HepG2 (cell line): ENCODE results near the gene RBM14. TPM values are rescaled to one million over a fixed set of nuclear protein-coding genes. Genes with fewer than 3 reads are reported as not detected.

Experiments used
- ATAC-seq: fragments of 200-7000 bp; cut with Tn5 transposase; 3 replicates; pipeline ENCODE4 v1.9.1; 2020; ENCODE audit warnings: mild to moderate bottlenecking, moderate library complexity
- BruUV-seq: library from RNA; stranded (reverse); fragments of 400-500 nt; replicated peaks from 2 replicates; lab custom pipeline; 2021; lab: Mats Ljungman, UMichigan
- CTCF ChIA-PET: fragments of 300-600 bp; formaldehyde crosslinking; extraction: SDS; loops from one replicate; lab custom pipeline; 2021; ENCODE audit warnings: low total read pairs, inconsistent platforms, low intra/inter-chr PET ratio; lab: Yijun Ruan, JAX
- POLR2A ChIA-PET: fragments of 350-600 bp; sonication (Branson Sonifier 250); formaldehyde crosslinking; loops from one replicate; lab custom pipeline; 2020; ENCODE audit warnings: antibody characterized with exemption, inconsistent platforms; lab: Yijun Ruan, JAX
- DNase-seq: peaks from one replicate; pipeline ENCODE4 v3.0.0-alpha.2; 2015; ENCODE audit warnings: low spot score
- FAIRE-seq: peaks from 3 replicates; lab custom pipeline; 2011; peaks lifted over from hg19 to GRCh38; lab: Jason Lieb, UNC
- H2AFZ ChIP-seq: one replicate; pipeline ENCODE4 v1.6.1; 2011; ENCODE audit warnings: low read length, inconsistent platforms
- H3K27ac ChIP-seq: fragments of 300-600 bp; 3 replicates; pipeline ENCODE4 v1.8.0; 2011; ENCODE audit warnings: mixed run types, mild to moderate bottlenecking, mixed read lengths, low read length, inconsistent platforms; ENCODE audit not compliant: insufficient read depth; ENCODE audit errors: extremely low read length
- H3K27me3 ChIP-seq, 2 experiments: fragments of 200-600 bp in 1 of 2; 2 replicates in 1 of 2; 3 replicates in 1 of 2; pipeline versions ENCODE4 v1.6.0 to v1.8.0; 2011; ENCODE audit warnings: low read length in 2 of 2, mild to moderate bottlenecking in 2 of 2, moderate library complexity in 2 of 2, inconsistent platforms in 1 of 2; ENCODE audit not compliant: insufficient read depth in 2 of 2, control insufficient read depth in 1 of 2
- H3K36me3 ChIP-seq, 2 experiments: fragments of 200-600 bp in 1 of 2; replicated peaks in 1 of 2; 2 replicates in 1 of 2; 3 replicates in 1 of 2; pipeline versions ENCODE4 v1.5.1 to v1.8.0; 2011; ENCODE audit warnings: low read length in 2 of 2, inconsistent platforms in 1 of 2; ENCODE audit not compliant: insufficient read depth in 2 of 2, control insufficient read depth in 1 of 2
- H3K4me1 ChIP-seq: 2 replicates; pipeline ENCODE4 v1.5.1; 2012; ENCODE audit warnings: low read length, inconsistent platforms; ENCODE audit not compliant: insufficient read depth
- H3K4me2 ChIP-seq: 2 replicates; pipeline ENCODE4 v1.6.0; 2011; ENCODE audit warnings: low read depth, low read length, inconsistent platforms
- H3K4me3 ChIP-seq, 3 experiments: fragments of 200-600 bp in 1 of 3; sonication (generic), shearing (Covaris generic) in 1 of 3; replicated peaks in 1 of 3; 2 replicates each; pipeline ENCODE4 v1.5.1; 2011 to 2016; ENCODE audit warnings: low read length in 3 of 3, inconsistent platforms in 2 of 3, low read depth in 2 of 3, mild to moderate bottlenecking in 2 of 3, control low read depth in 1 of 3, mixed read lengths in 1 of 3; ENCODE audit not compliant: insufficient read depth in 1 of 3
- H3K79me2 ChIP-seq: one replicate; pipeline ENCODE4 v1.6.1; 2011; ENCODE audit warnings: low read length, inconsistent platforms; ENCODE audit not compliant: insufficient read depth
- H3K9ac ChIP-seq: 2 replicates; pipeline ENCODE4 v1.6.0; 2011; ENCODE audit warnings: mild to moderate bottlenecking, low read depth, low read length, inconsistent platforms; ENCODE audit not compliant: insufficient read depth
- H3K9me3 ChIP-seq: 2 replicates; pipeline ENCODE4 v1.5.1; 2012; ENCODE audit warnings: mild to moderate bottlenecking, low read length
- H4K20me1 ChIP-seq: 2 replicates; pipeline ENCODE4 v1.6.0; 2011; ENCODE audit warnings: inconsistent platforms, mild to moderate bottlenecking, low read length, moderate library complexity; ENCODE audit not compliant: insufficient read depth
- CENPX ChIP-seq: sonication (generic); formaldehyde crosslinking; IDR thresholded peaks from 2 replicates; pipeline ENCODE4 v1.9.0; 2021; ENCODE audit warnings: mild to moderate bottlenecking, missing genetic modification reagents, moderate library complexity
- IRF2 ChIP-seq: IDR thresholded peaks from 2 replicates; pipeline ENCODE4 v1.6.1; 2018; ENCODE audit warnings: missing genetic modification reagents, missing compliant biosample characterization
- KDM4B ChIP-seq: sonication (generic); formaldehyde crosslinking; IDR thresholded peaks from 2 replicates; pipeline ENCODE4 v1.4.0; 2020; ENCODE audit warnings: missing genetic modification reagents
- PAX8 ChIP-seq: sonication (generic); formaldehyde crosslinking; IDR thresholded peaks from 2 replicates; pipeline ENCODE4 v1.8.0; 2022; ENCODE audit warnings: mild to moderate bottlenecking, missing genetic modification reagents, borderline replicate concordance
- POLR2AphosphoS2 ChIP-seq: IDR thresholded peaks from 2 replicates; pipeline ENCODE4 v1.6.1; 2011; ENCODE audit warnings: low read depth, low read length, improper control_type of control experiment
- RBM22 ChIP-seq: fragments of 200-400 bp; formaldehyde crosslinking; optimal IDR thresholded peaks from 2 replicates; pipeline ENCODE3; 2017; ENCODE audit warnings: mild to moderate bottlenecking, low read length, moderate library complexity
- RNF2 ChIP-seq: fragments of 450-650 bp; conservative IDR thresholded peaks from 2 replicates; pipeline ENCODE4 v1.6.1; 2016; ENCODE audit warnings: low read depth
- RORA ChIP-seq: sonication (generic); formaldehyde crosslinking; IDR thresholded peaks from 2 replicates; pipeline ENCODE4 v1.5.0; 2020; ENCODE audit warnings: mild to moderate bottlenecking, missing genetic modification reagents, moderate library complexity
- SALL2 ChIP-seq: sonication (generic); formaldehyde crosslinking; IDR thresholded peaks from 2 replicates; pipeline ENCODE4 v1.8.1; 2023; ENCODE audit warnings: mild to moderate bottlenecking, missing genetic modification reagents, inconsistent platforms
- ZMAT3 ChIP-seq: sonication (generic); formaldehyde crosslinking; conservative IDR thresholded peaks from 2 replicates; pipeline ENCODE4 v1.7.0; 2021; ENCODE audit warnings: missing genetic modification reagents
- ZNF121 ChIP-seq: sonication (generic); formaldehyde crosslinking; IDR thresholded peaks from 2 replicates; pipeline ENCODE4 v1.5.0; 2020; ENCODE audit warnings: mild to moderate bottlenecking, missing genetic modification reagents
- ZNF136 ChIP-seq: sonication (generic); formaldehyde crosslinking; IDR thresholded peaks from 2 replicates; pipeline ENCODE4 v1.8.1; 2022; ENCODE audit warnings: low read depth, mild to moderate bottlenecking, moderate library complexity, missing genetic modification reagents
- ZNF234 ChIP-seq: sonication (generic); formaldehyde crosslinking; conservative IDR thresholded peaks from 2 replicates; pipeline ENCODE4 v1.5.1; 2020; ENCODE audit warnings: mild to moderate bottlenecking, missing genetic modification reagents
- ZNF460 ChIP-seq: sonication (generic); formaldehyde crosslinking; IDR thresholded peaks from 2 replicates; pipeline ENCODE4 v1.5.1; 2020; ENCODE audit warnings: missing genetic modification reagents, mild to moderate bottlenecking, borderline replicate concordance
- ZNF674 ChIP-seq: sonication (generic); formaldehyde crosslinking; IDR thresholded peaks from 2 replicates; pipeline ENCODE4 v1.5.0; 2020; ENCODE audit warnings: low read depth, mild to moderate bottlenecking, missing genetic modification reagents
- WGBS: methylation state at CpG from one replicate; pipeline ENCODE4 v1.1.6; 2017; ENCODE audit warnings: low lambda C conversion rate; 5-methylcytosine and 5-hydroxymethylcytosine counted together
- in situ Hi-C: cut with HindIII; loops from 2 replicates; pipeline ENCODE4 v1.10.0; 2017; ENCODE audit warnings: low pct_unique_long_range_greater_than_20kb; ENCODE audit not compliant: extremely low pct_ligation_motif_present
- intact Hi-C: fragments of 100-400 bp; cut with micrococcal nuclease; formaldehyde crosslinking; loops from one replicate; pipeline ENCODE4 v1.10.0; 2022; ENCODE audit not compliant: unreplicated experiment
- polyA plus RNA-seq, 8 experiments: library from polyadenylated mRNA; depleted of rRNA in 3 of 8; stranded (reverse) in 7 of 8; unstranded in 1 of 8; fragments of >200 nt; fragmentation: Illumina TruSeq in 4 of 8; extraction: Trizol in 4 of 8; gene quantifications; 2 replicates each; pipeline versions ENCODE4 v1.2.1 to v1.2.3, GENCODE V29; 2011 to 2016; ENCODE audit warnings: low read depth in 4 of 8, missing spikeins in 1 of 8, mixed read lengths in 1 of 8; ENCODE audit not compliant: insufficient read depth in 1 of 8
- total RNA-seq, 5 experiments: library from RNA; depleted of rRNA; stranded (reverse); fragments of >200 nt; fragmentation: Illumina TruSeq; extraction: Trizol; gene quantifications; 2 replicates each; pipeline ENCODE4 v1.2.3, GENCODE V29; 2016; ENCODE audit warnings: low read depth in 1 of 5
- TF ChIP-seq, protein P1 (sequence below): sonication (generic); formaldehyde crosslinking; IDR thresholded peaks from 2 replicates; pipeline ENCODE4 v1.5.0; 2020; ENCODE audit warnings: mild to moderate bottlenecking, missing genetic modification reagents
- TF ChIP-seq, protein P2 (sequence below): sonication (generic); formaldehyde crosslinking; IDR thresholded peaks from 2 replicates; pipeline ENCODE4 v1.5.0; 2020; ENCODE audit warnings: missing genetic modification reagents

RBM14 gene
- total and polyA plus RNA-seq, 2 of the 13 experiments (the other 11 are each of a cell fraction or from before 2014, with no cell fraction given): 12.7 to 44.1 TPM

DNA sequence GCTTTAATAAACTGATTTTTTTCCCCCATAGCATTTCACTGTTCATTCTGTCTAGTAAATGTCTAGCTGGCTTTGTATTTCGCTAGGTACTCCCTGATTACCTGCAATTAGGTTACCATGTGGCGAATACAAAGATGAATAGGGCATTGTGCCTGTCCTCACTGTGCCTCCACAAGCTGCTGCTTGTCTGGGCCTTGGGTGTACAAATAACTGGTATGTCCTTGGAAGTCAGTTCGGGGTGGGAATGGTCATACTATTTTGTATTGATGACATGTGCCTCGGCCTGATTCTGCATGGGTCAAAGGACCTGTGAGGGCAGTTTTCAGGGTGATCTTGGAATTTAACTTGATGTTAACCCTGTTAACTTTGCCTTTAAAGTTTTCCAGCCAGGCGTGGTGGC lies 33.5 kb downstream of the RBM14 start:
- H3K9me3 ChIP-seq: no peaks in the 10 kb centered on the region
- ChIA-PET CTCF (no interaction called here), POLR2A (interaction anchor here (1.0 to 4.5 kb wide), 4 partner anchors 11 to 57 kb away, joined by 3 to 43 read pairs (median 4); partner anchors contain the start of genes CCDC87, CCS, RBM14 and RBM4)
- BruUV-seq: no TSS peak
- intact Hi-C loops (no loop called here), in situ Hi-C loops (no loop called here)
- 92% methylated on average over 5 of the region's 5 CpGs for WGBS
- DNase-seq (peak; percentile 16), FAIRE-seq (no peak), ATAC-seq (peak; percentile 6; the same call in 1 of the 3 replicates)
- no peaks in the 10 kb centered on the region for H3K27me3 ChIP-seq
- peaks cover 31% of the 10 kb centered on the region for H4K20me1 ChIP-seq
- peaks cover 27% of the 10 kb centered on the region for H3K79me2 ChIP-seq
- H3K9ac ChIP-seq: no peak overlapping the region
- TF ChIP-seq RBM22 (peak; percentile 75), PAX8 (CRISPR knock-in tag) (no peak)
- H3K4me1 ChIP-seq: peaks cover 18% of the 10 kb centered on the region
- H3K4me2 ChIP-seq: no peak overlapping the region
- H3K4me3 ChIP-seq: no peak overlapping the region
- no peak overlapping the region for H3K27ac ChIP-seq
- no peak overlapping the region for H2AFZ ChIP-seq
- H3K36me3 ChIP-seq: peaks cover 10 to 54% of the 10 kb centered on the region in 2 experiments

DNA sequence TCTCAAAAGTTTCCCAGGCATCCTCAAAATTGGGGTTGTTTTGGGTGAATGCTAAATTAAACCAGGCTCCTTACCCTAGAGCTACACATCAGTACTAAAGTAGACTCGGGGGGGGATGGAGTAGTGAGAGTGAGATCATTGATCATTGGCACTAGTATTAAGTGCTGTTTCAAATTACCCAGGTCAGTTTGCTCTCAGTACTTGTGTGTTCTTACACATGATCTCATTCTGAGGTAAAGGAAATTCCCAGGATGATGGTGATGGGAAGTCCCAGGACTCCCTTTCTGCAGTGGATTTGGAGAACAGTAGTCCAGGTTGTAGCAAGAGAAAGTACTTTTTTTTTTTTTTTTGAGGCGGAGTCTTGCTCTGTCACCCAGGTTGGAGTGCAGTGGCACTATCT lies 34.6 kb downstream of the RBM14 start:
- H3K36me3 ChIP-seq: peaks cover 4 to 46% of the 10 kb centered on the region in 2 experiments
- no peak for TF ChIP-seq ZMAT3 (CRISPR knock-in tag)
- TF ChIP-seq, protein P1, sequence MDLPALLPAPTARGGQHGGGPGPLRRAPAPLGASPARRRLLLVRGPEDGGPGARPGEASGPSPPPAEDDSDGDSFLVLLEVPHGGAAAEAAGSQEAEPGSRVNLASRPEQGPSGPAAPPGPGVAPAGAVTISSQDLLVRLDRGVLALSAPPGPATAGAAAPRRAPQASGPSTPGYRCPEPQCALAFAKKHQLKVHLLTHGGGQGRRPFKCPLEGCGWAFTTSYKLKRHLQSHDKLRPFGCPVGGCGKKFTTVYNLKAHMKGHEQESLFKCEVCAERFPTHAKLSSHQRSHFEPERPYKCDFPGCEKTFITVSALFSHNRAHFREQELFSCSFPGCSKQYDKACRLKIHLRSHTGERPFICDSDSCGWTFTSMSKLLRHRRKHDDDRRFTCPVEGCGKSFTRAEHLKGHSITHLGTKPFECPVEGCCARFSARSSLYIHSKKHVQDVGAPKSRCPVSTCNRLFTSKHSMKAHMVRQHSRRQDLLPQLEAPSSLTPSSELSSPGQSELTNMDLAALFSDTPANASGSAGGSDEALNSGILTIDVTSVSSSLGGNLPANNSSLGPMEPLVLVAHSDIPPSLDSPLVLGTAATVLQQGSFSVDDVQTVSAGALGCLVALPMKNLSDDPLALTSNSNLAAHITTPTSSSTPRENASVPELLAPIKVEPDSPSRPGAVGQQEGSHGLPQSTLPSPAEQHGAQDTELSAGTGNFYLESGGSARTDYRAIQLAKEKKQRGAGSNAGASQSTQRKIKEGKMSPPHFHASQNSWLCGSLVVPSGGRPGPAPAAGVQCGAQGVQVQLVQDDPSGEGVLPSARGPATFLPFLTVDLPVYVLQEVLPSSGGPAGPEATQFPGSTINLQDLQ (CRISPR knock-in tag): no peak
- TF ChIP-seq, protein P2, sequence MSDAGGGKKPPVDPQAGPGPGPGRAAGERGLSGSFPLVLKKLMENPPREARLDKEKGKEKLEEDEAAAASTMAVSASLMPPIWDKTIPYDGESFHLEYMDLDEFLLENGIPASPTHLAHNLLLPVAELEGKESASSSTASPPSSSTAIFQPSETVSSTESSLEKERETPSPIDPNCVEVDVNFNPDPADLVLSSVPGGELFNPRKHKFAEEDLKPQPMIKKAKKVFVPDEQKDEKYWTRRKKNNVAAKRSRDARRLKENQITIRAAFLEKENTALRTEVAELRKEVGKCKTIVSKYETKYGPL (CRISPR knock-in tag): no peak
- no peak for TF ChIP-seq SALL2 (CRISPR knock-in tag)
- TF ChIP-seq POLR2AphosphoS2: 0 out of 2 replicates have a peak, but pooled peaks have one; percentile 45
- TF ChIP-seq CENPX (CRISPR knock-in tag): no peak
- no peak for TF ChIP-seq ZNF460
- no peak for TF ChIP-seq RORA (CRISPR knock-in tag)
- TF ChIP-seq IRF2: no peak
- TF ChIP-seq ZNF234: no peak
- TF ChIP-seq ZNF674 (CRISPR knock-in tag): no peak
- no peak for TF ChIP-seq RNF2
- TF ChIP-seq ZNF136: no peak
- no peak for TF ChIP-seq KDM4B (CRISPR knock-in tag)
- 0 out of 2 replicates have a peak, but pooled peaks have one; percentile 2 for TF ChIP-seq ZNF121 (CRISPR knock-in tag)

More for the DNA sequence above, 34.6 kb downstream of the RBM14 start:
- H3K79me2 ChIP-seq: peaks cover 18% of the 10 kb centered on the region
- no peaks in the 10 kb centered on the region for H3K9me3 ChIP-seq
- H3K4me2 ChIP-seq: no peak overlapping the region
- no peak overlapping the region for H2AFZ ChIP-seq
- in situ Hi-C loops (no loop called here), intact Hi-C loops (no loop called here)
- H3K4me1 ChIP-seq: peaks cover 12% of the 10 kb centered on the region; the same call in 1 of the 2 replicates
- no peaks in the 10 kb centered on the region for H3K27me3 ChIP-seq
- H4K20me1 ChIP-seq: peaks cover 20% of the 10 kb centered on the region
- no peak overlapping the region for H3K9ac ChIP-seq
- ChIA-PET POLR2A (interaction anchor here (4.9 kb wide), 1 partner anchor 13 kb away, joined by 20 read pairs; the partner anchor contains the start of gene RBM4), CTCF (no interaction called here)
- no peak overlapping the region for H3K4me3 ChIP-seq
- BruUV-seq: no TSS peak
- no peak for ATAC-seq
- 96% methylated on average over 2 of the region's 2 CpGs for WGBS
- no peak overlapping the region for H3K27ac ChIP-seq
- no peak for FAIRE-seq
- DNase-seq: no peak
